Keratinocyte (primary cell): ENCODE results near the gene BNC2. TPM values are rescaled to one million over a fixed set of nuclear protein-coding genes. Genes with fewer than 3 reads are reported as not detected.

Experiments
- DNase-seq: peaks from one replicate; pipeline ENCODE4 v3.0.0-alpha.2; 2011; ENCODE audit warnings: low read depth, missing footprints, low spot score
- FAIRE-seq: peaks from 2 replicates; lab custom pipeline; 2011; peaks lifted over from hg19 to GRCh38; lab: Jason Lieb, UNC
- H2AFZ ChIP-seq: 2 replicates; pipeline ENCODE4 v1.6.0; 2012; ENCODE audit warnings: low read length, control low read depth, inconsistent platforms; ENCODE audit not compliant: control insufficient read depth
- H3K27ac ChIP-seq: 2 replicates; pipeline ENCODE4 v1.5.1; 2011; ENCODE audit warnings: low read length; ENCODE audit not compliant: control insufficient read depth, insufficient read depth
- H3K27me3 ChIP-seq: 3 replicates; pipeline ENCODE4 v1.6.0; 2011; ENCODE audit warnings: low read length; ENCODE audit not compliant: control insufficient read depth, insufficient read depth; ENCODE audit errors: extremely low read depth
- H3K36me3 ChIP-seq, 2 experiments: 2 replicates in 1 of 2; 3 replicates in 1 of 2; pipeline ENCODE4 v1.5.1; 2011; ENCODE audit warnings: low read length in 2 of 2, mild to moderate bottlenecking in 1 of 2; ENCODE audit not compliant: control insufficient read depth in 2 of 2, insufficient read depth in 2 of 2; ENCODE audit errors: extremely low read depth in 1 of 2
- H3K4me1 ChIP-seq: 3 replicates; pipeline ENCODE4 v1.5.1; 2011; ENCODE audit warnings: low read length; ENCODE audit not compliant: control insufficient read depth, insufficient read depth; ENCODE audit errors: extremely low read depth
- H3K4me2 ChIP-seq: 3 replicates; pipeline ENCODE4 v1.6.0; 2011; ENCODE audit warnings: low read depth, low read length; ENCODE audit not compliant: control insufficient read depth, insufficient read depth; ENCODE audit errors: extremely low read depth
- H3K4me3 ChIP-seq, 3 experiments: fragments of 200-600 bp in 1 of 3; sonication (generic) in 1 of 3; 2 replicates in 2 of 3; 3 replicates in 1 of 3; pipeline ENCODE4 v1.5.1; 2011 to 2016; ENCODE audit warnings: low read length in 3 of 3, mild to moderate bottlenecking in 3 of 3, control low read depth in 2 of 3, inconsistent platforms in 1 of 3, low read depth in 1 of 3, mixed read lengths in 1 of 3, mixed run types in 1 of 3, moderate library complexity in 1 of 3; ENCODE audit not compliant: control insufficient read depth in 2 of 3, insufficient read depth in 2 of 3; ENCODE audit errors: extremely low read depth in 1 of 3
- H3K79me2 ChIP-seq: 2 replicates; pipeline ENCODE4 v1.6.0; 2012; ENCODE audit warnings: low read length; ENCODE audit not compliant: control insufficient read depth, insufficient read depth
- H3K9ac ChIP-seq: 3 replicates; pipeline ENCODE4 v1.6.0; 2011; ENCODE audit warnings: low read length; ENCODE audit not compliant: control insufficient read depth, insufficient read depth; ENCODE audit errors: extremely low read depth
- H3K9me1 ChIP-seq: 3 replicates; pipeline ENCODE4 v1.6.0; 2011; ENCODE audit warnings: low read length; ENCODE audit not compliant: control insufficient read depth, insufficient read depth; ENCODE audit errors: extremely low read depth
- H3K9me3 ChIP-seq: 2 replicates; pipeline ENCODE4 v1.5.1; 2012; ENCODE audit warnings: low read depth, low read length; ENCODE audit not compliant: control insufficient read depth
- H4K20me1 ChIP-seq: 3 replicates; pipeline ENCODE4 v1.6.0; 2011; ENCODE audit warnings: low read length; ENCODE audit not compliant: control insufficient read depth, insufficient read depth; ENCODE audit errors: extremely low read depth
- EZH2 ChIP-seq: IDR thresholded peaks from one replicate; pipeline ENCODE4 v1.6.1; 2012; ENCODE audit warnings: inconsistent platforms, mild to moderate bottlenecking, low read length, moderate library complexity
- dilution Hi-C: fragments of 300-500 bp; cut with MboI; formaldehyde crosslinking; loops from one replicate; pipeline ENCODE4 v1.7.0; 2020; ENCODE audit warnings: low sequenced_read_pairs; ENCODE audit not compliant: extremely low pct_ligation_motif_present
- polyA plus RNA-seq, 5 experiments: library from polyadenylated mRNA; depleted of rRNA in 3 of 5; stranded (reverse) in 3 of 5; stranded (forward) in 1 of 5; unstranded in 1 of 5; fragments of >200 nt; gene quantifications; 1 replicate in 1 of 5; 2 replicates in 3 of 5; 3 replicates in 1 of 5; pipeline versions ENCODE4 v1.2.1 to v1.2.3, GENCODE V29; 2011 to 2012; ENCODE audit warnings: missing spikeins in 2 of 5, low read depth in 1 of 5, low replicate concordance in 1 of 5
- TF ChIP-seq, protein P1 (sequence below), 3 experiments: IDR thresholded peaks in 1 of 3; conservative IDR thresholded peaks in 1 of 3; optimal IDR thresholded peaks in 1 of 3; 2 replicates in 2 of 3; 3 replicates in 1 of 3; pipeline versions ENCODE3 to v1.5.1; 2011; ENCODE audit warnings: low read length in 3 of 3, mild to moderate bottlenecking in 3 of 3, moderate library complexity in 2 of 3, control low read depth in 1 of 3, inconsistent platforms in 1 of 3; ENCODE audit not compliant: insufficient read depth in 2 of 3; ENCODE audit errors: extremely low read depth in 1 of 3

Gene BNC2
- polyA plus RNA-seq, 1 donor (not counting 4 experiments of a cell fraction or from before 2014, with no cell fraction given), result 1.1 TPM

DNA sequence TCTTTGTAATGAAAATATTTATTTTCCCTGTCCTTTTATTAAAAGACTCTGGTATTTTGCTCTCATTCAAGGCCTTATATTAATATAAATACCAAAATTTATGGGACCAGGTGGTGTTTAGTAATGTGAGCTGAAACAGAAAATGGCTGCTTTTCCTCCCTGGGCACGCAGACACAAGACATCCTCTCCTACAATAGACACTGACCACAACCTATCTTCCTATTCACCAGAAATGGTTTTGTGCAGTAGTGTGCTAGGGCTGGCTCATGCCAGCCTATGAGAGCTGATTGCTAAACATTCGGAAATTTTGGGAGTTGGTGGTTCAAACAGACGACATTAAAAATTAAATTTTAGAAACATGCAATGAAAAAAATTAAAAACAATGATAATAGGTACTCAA is 338.2 kb downstream of the BNC2 start:
- FAIRE-seq (no peak), DNase-seq (no peak)
- peak overlapping the region; percentile 51 for H3K27ac ChIP-seq
- H2AFZ ChIP-seq, result no peak overlapping the region
- TF ChIP-seq EZH2, result no peak
- TF ChIP-seq, protein P1, sequence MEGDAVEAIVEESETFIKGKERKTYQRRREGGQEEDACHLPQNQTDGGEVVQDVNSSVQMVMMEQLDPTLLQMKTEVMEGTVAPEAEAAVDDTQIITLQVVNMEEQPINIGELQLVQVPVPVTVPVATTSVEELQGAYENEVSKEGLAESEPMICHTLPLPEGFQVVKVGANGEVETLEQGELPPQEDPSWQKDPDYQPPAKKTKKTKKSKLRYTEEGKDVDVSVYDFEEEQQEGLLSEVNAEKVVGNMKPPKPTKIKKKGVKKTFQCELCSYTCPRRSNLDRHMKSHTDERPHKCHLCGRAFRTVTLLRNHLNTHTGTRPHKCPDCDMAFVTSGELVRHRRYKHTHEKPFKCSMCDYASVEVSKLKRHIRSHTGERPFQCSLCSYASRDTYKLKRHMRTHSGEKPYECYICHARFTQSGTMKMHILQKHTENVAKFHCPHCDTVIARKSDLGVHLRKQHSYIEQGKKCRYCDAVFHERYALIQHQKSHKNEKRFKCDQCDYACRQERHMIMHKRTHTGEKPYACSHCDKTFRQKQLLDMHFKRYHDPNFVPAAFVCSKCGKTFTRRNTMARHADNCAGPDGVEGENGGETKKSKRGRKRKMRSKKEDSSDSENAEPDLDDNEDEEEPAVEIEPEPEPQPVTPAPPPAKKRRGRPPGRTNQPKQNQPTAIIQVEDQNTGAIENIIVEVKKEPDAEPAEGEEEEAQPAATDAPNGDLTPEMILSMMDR (optimal IDR thresholded peaks at IDR 0.05 in 1 of 3, IDR thresholded peaks at IDR 0.05 in 1 of 3, conservative IDR thresholded peaks at IDR 0.05 in 1 of 3; ENCODE audit: extremely low read depth in 1 of 3, insufficient read depth in 2 of 3, low read length in 3 of 3), result no peak
- no peaks in the 10 kb centered on the region for H3K79me2 ChIP-seq
- no peak overlapping the region for H3K4me3 ChIP-seq
- no peaks in the 10 kb centered on the region for H3K9me1 ChIP-seq
- peaks cover 24% of the 10 kb centered on the region for H3K4me1 ChIP-seq
- H3K9ac ChIP-seq, result no peak overlapping the region
- H3K27me3 ChIP-seq, result no peaks in the 10 kb centered on the region
- dilution Hi-C loops, result no loop called here
- no peaks in the 10 kb centered on the region for H3K36me3 ChIP-seq
- no peak overlapping the region for H3K4me2 ChIP-seq
- no peaks in the 10 kb centered on the region for H3K9me3 ChIP-seq
- no peaks in the 10 kb centered on the region for H4K20me1 ChIP-seq

DNA sequence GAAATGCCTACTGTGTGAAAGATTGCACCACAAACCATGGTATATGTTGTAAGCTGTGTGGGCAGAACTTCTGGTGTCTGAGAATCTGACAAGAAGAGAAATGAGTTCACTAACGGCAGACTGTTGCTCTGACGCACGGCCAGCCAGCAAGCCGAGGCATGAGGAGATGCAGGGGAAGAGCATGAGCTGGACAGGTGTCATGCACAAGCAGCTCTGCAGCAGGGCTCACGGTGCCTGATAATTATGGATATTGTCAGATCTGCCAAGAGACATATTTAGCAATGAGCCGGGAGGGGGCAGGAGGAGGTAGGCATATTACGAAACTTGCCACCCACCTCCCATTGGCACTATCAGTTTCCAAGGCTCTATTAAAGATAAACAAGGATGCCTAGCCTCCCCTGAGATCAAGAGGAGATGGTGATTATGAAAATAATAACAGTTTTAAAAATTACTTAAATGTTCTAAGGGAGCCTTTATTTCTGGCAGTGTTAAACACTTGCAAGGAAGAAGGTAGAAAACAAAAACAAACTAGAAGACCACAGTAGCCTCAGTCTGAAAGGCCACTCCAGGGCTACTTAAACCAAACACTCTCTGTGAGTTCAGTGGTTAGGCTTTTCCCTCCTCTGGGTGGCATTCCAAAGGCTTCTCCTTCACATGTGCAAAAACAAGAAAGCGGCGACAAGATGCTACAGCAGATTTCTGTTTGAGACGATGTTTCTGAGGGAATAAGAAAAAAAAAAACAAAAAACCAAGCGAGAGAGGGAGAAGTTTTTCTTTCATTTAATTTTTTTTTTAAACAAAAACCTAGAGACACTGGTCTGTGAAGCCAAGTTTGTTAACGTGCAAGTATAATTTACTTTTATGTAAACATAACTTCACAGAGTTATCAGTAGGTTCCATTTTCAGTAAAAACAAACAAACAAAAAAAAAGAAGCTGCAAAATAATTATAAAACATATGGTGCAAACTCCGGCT is 339.5 kb downstream of the BNC2 start:
- Histone ChIP-seq H3K36me3 (no peaks in the 10 kb centered on the region), H3K4me1 (peaks cover 31% of the 10 kb centered on the region), H3K4me3 (no peak overlapping the region), H3K9me3 (no peaks in the 10 kb centered on the region), H4K20me1 (no peaks in the 10 kb centered on the region), H3K9ac (peak overlapping the region; percentile 7), H3K27ac (peak overlapping the region; percentile 59), H3K4me2 (peak overlapping the region; percentile 28), H3K79me2 (no peaks in the 10 kb centered on the region), H3K9me1 (no peaks in the 10 kb centered on the region), H3K27me3 (no peaks in the 10 kb centered on the region), H2AFZ (peak overlapping the region; percentile 60)
- peak; percentile 99 for FAIRE-seq
- dilution Hi-C loops, result no loop called here
- no peak for TF ChIP-seq EZH2
- TF ChIP-seq, protein P1 (optimal IDR thresholded peaks at IDR 0.05 in 1 of 3, IDR thresholded peaks at IDR 0.05 in 1 of 3, conservative IDR thresholded peaks at IDR 0.05 in 1 of 3; ENCODE audit: extremely low read depth in 1 of 3, insufficient read depth in 2 of 3, low read length in 3 of 3), result peak; percentile 14 to 57 (median 40)
- peak; percentile 80 for DNase-seq
